Astrocyte (in vitro differentiated cells and primary cell): Measurements from ENCODE around the gene FLCN. TPM values are rescaled to one million over a fixed set of nuclear protein-coding genes. Genes with fewer than 3 reads are reported as not detected.

ENCODE experiments used
- DNase-seq: peaks from one replicate; pipeline ENCODE4 v3.0.0-alpha.2; 2010; ENCODE audit warnings: low read depth
- FAIRE-seq: peaks from 2 replicates; lab custom pipeline; 2011; peaks lifted over from hg19 to GRCh38; lab: Jason Lieb, UNC
- H2AFZ ChIP-seq: 2 replicates; pipeline ENCODE4 v1.6.0; 2012; ENCODE audit warnings: low read depth, low read length, inconsistent platforms
- H3K27ac ChIP-seq: 2 replicates; pipeline ENCODE4 v1.5.1; 2011; ENCODE audit warnings: low read depth, low read length, inconsistent platforms
- H3K27me3 ChIP-seq: 2 replicates; pipeline ENCODE4 v1.6.0; 2011; ENCODE audit warnings: low read length, inconsistent platforms; ENCODE audit not compliant: insufficient read depth
- H3K36me3 ChIP-seq: 2 replicates; pipeline ENCODE4 v1.5.1; 2011; ENCODE audit warnings: low read length, inconsistent platforms; ENCODE audit not compliant: insufficient read depth
- H3K4me1 ChIP-seq: 2 replicates; pipeline ENCODE4 v1.5.1; 2011; ENCODE audit warnings: low read length, inconsistent platforms; ENCODE audit not compliant: insufficient read depth
- H3K4me2 ChIP-seq: 2 replicates; pipeline ENCODE4 v1.6.0; 2012; ENCODE audit warnings: low read length, inconsistent platforms
- H3K4me3 ChIP-seq: 2 replicates; pipeline ENCODE4 v1.5.1; 2011; ENCODE audit warnings: low read depth, mild to moderate bottlenecking, low read length, inconsistent platforms; ENCODE audit not compliant: insufficient read depth
- H3K79me2 ChIP-seq: 2 replicates; pipeline ENCODE4 v1.6.0; 2012; ENCODE audit warnings: mild to moderate bottlenecking, low read length, inconsistent platforms; ENCODE audit not compliant: insufficient read depth
- H3K9ac ChIP-seq: 2 replicates; pipeline ENCODE4 v1.6.0; 2012; ENCODE audit warnings: mild to moderate bottlenecking, low read length, inconsistent platforms
- H3K9me3 ChIP-seq: 2 replicates; pipeline ENCODE4 v1.5.1; 2012; ENCODE audit warnings: low read depth, mild to moderate bottlenecking, low read length, inconsistent platforms; ENCODE audit not compliant: insufficient read depth
- H4K20me1 ChIP-seq: 2 replicates; pipeline ENCODE4 v1.6.0; 2012; ENCODE audit warnings: low read length, inconsistent platforms; ENCODE audit not compliant: insufficient read depth
- H3K27ac Mint-ChIP-seq: one replicate; pipeline ENCODE4 v1.8.0; 2021; ENCODE audit warnings: mild to moderate bottlenecking, mixed read lengths; ENCODE audit not compliant: unreplicated experiment
- H3K27me3 Mint-ChIP-seq: one replicate; pipeline ENCODE4 v1.8.0; 2021; ENCODE audit warnings: low read depth, mixed read lengths; ENCODE audit not compliant: unreplicated experiment
- H3K36me3 Mint-ChIP-seq: one replicate; pipeline ENCODE4 v1.8.0; 2021; ENCODE audit warnings: low read depth, mixed read lengths; ENCODE audit not compliant: unreplicated experiment
- H3K4me1 Mint-ChIP-seq: one replicate; pipeline ENCODE4 v1.8.0; 2021; ENCODE audit warnings: low read depth, mixed read lengths; ENCODE audit not compliant: unreplicated experiment
- H3K4me3 Mint-ChIP-seq: one replicate; pipeline ENCODE4 v1.8.0; 2021; ENCODE audit warnings: mild to moderate bottlenecking, moderate library complexity, mixed read lengths; ENCODE audit not compliant: unreplicated experiment
- H3K9me3 Mint-ChIP-seq: one replicate; pipeline ENCODE4 v1.8.0; 2021; ENCODE audit warnings: mild to moderate bottlenecking, mixed read lengths; ENCODE audit not compliant: unreplicated experiment
- CTCF ChIP-seq: IDR thresholded peaks from 2 replicates; pipeline ENCODE4 v1.5.1; 2011; ENCODE audit warnings: low read depth, mild to moderate bottlenecking, inconsistent platforms, low read length, moderate library complexity; ENCODE audit not compliant: insufficient read depth
- EZH2 ChIP-seq: IDR thresholded peaks from 2 replicates; pipeline ENCODE4 v1.6.1; 2012; ENCODE audit warnings: mild to moderate bottlenecking, low read length, inconsistent platforms; ENCODE audit not compliant: insufficient read depth
- total RNA-seq: library from RNA; stranded (reverse); gene quantifications from 2 replicates; pipeline ENCODE4 v1.2.1, GENCODE V29; 2021

Gene FLCN
- total RNA-seq, 1 donor from 2014 or later, result 40.0 TPM

GRCh38 chr17:17215575-17215974 is 21.4 kb downstream of the FLCN start:
- Histone ChIP-seq H3K36me3 (peaks cover 39% of the 10 kb centered on the region), H2AFZ (no peak overlapping the region), H3K4me2 (no peak overlapping the region), H3K9me3 (no peaks in the 10 kb centered on the region), H3K9ac (no peak overlapping the region), H3K79me2 (no peaks in the 10 kb centered on the region), H4K20me1 (peaks cover 25% of the 10 kb centered on the region), H3K4me3 (no peak overlapping the region), H3K4me1 (no peaks in the 10 kb centered on the region), H3K27ac (no peak overlapping the region), H3K27me3 (no peaks in the 10 kb centered on the region)
- no peaks in the 10 kb centered on the region for H3K27me3 Mint-ChIP-seq
- TF ChIP-seq CTCF, result no peak
- TF ChIP-seq EZH2, result no peak
- no peak overlapping the region for H3K27ac Mint-ChIP-seq
- no peaks in the 10 kb centered on the region for H3K9me3 Mint-ChIP-seq
- H3K36me3 Mint-ChIP-seq, result peaks cover 13% of the 10 kb centered on the region
- no peak overlapping the region for H3K4me3 Mint-ChIP-seq
- FAIRE-seq (no peak), DNase-seq (no peak)
- H3K4me1 Mint-ChIP-seq, result no peaks in the 10 kb centered on the region

GRCh38 chr17:17214646-17215436 is 22.1 kb downstream of the FLCN start:
- Histone ChIP-seq H3K4me2 (no peak overlapping the region), H3K27me3 (no peaks in the 10 kb centered on the region), H3K36me3 (peaks cover 34% of the 10 kb centered on the region), H3K4me1 (no peaks in the 10 kb centered on the region), H3K79me2 (no peaks in the 10 kb centered on the region), H3K9me3 (no peaks in the 10 kb centered on the region), H3K27ac (no peak overlapping the region), H3K9ac (no peak overlapping the region), H3K4me3 (no peak overlapping the region), H2AFZ (no peak overlapping the region), H4K20me1 (peaks cover 18% of the 10 kb centered on the region)
- DNase-seq (no peak), FAIRE-seq (no peak)
- Mint-ChIP-seq H3K36me3 (peaks cover 13% of the 10 kb centered on the region), H3K4me3 (no peak overlapping the region), H3K9me3 (no peaks in the 10 kb centered on the region), H3K4me1 (no peaks in the 10 kb centered on the region), H3K27ac (no peak overlapping the region), H3K27me3 (no peaks in the 10 kb centered on the region)
- TF ChIP-seq CTCF (no peak), EZH2 (no peak)

GRCh38 chr17:17213775-17214174 is 23.2 kb downstream of the FLCN start:
- H2AFZ ChIP-seq, result no peak overlapping the region
- no peak overlapping the region for H3K27ac ChIP-seq
- H3K27me3 ChIP-seq, result no peaks in the 10 kb centered on the region
- H3K4me2 ChIP-seq, result no peak overlapping the region
- H3K4me1 ChIP-seq, result no peaks in the 10 kb centered on the region
- Mint-ChIP-seq H3K27ac (no peak overlapping the region), H3K4me1 (no peaks in the 10 kb centered on the region), H3K9me3 (no peaks in the 10 kb centered on the region), H3K36me3 (peaks cover 11% of the 10 kb centered on the region), H3K27me3 (no peaks in the 10 kb centered on the region), H3K4me3 (no peak overlapping the region)
- H3K9me3 ChIP-seq, result no peaks in the 10 kb centered on the region
- no peak for FAIRE-seq
- H3K36me3 ChIP-seq, result peaks cover 32% of the 10 kb centered on the region
- H3K9ac ChIP-seq, result no peak overlapping the region
- H3K79me2 ChIP-seq, result no peaks in the 10 kb centered on the region
- no peak for TF ChIP-seq EZH2
- no peak for TF ChIP-seq CTCF
- no peak overlapping the region for H3K4me3 ChIP-seq
- no peak for DNase-seq
- peaks cover 15% of the 10 kb centered on the region for H4K20me1 ChIP-seq
